GM12878 (cell line): ENCODE results near the gene C6orf89.

ENCODE experiments used
- HDAC6 ChIP-seq: fragments of 200-600 bp; sonication (generic); IDR thresholded peaks from one replicate; pipeline ENCODE4 v1.8.0; 2017; ENCODE audit warnings: antibody characterized with exemption; ENCODE audit not compliant: unreplicated experiment
- KDM1A ChIP-seq: fragments of 200-600 bp; sonication (generic); IDR thresholded peaks from 2 replicates; pipeline ENCODE4 v1.6.1; 2016; ENCODE audit warnings: borderline replicate concordance
- PML ChIP-seq: IDR thresholded peaks from 2 replicates; pipeline ENCODE4 v1.6.1; 2012; ENCODE audit warnings: low read length, inconsistent platforms
- POLR2A ChIP-seq: IDR thresholded peaks from 2 replicates; pipeline ENCODE4 v1.6.1; 2011; ENCODE audit warnings: low read depth, mild to moderate bottlenecking, low read length
- SMC3 ChIP-seq: IDR thresholded peaks from 2 replicates; pipeline ENCODE4 v1.6.1; 2011; ENCODE audit warnings: low read length, improper control_type of control experiment, borderline replicate concordance
- TF ChIP-seq, protein P1 (sequence below): IDR thresholded peaks from 2 replicates; pipeline ENCODE4 v1.6.1; 2011; ENCODE audit warnings: low read depth, mild to moderate bottlenecking, low read length, moderate library complexity, borderline replicate concordance; ENCODE audit errors: extremely low read depth

DNA sequence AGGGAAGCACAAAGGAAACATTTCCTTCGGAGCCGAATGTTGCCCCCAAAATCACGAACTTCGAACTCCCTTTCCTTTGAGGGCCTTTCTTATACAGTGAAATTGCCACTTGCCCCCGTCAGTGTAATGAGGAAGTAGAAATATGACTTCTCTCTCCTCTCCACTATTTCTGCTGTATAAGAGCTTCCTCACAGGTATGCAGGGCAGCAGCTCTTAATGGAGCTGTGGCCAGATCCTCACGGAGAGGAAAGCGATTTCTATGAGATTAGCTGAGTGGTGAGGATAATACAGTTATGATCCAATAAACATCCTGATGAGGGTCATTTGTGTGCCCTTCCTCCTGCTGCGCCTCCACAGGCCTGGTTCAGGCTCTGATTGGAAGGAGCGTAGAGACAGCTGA is 35.7 kb upstream of the C6orf89 start:
- TF ChIP-seq PML: no peak
- TF ChIP-seq POLR2A: no peak
- TF ChIP-seq KDM1A: no peak
- no peak for TF ChIP-seq SMC3
- no peak for TF ChIP-seq HDAC6
- TF ChIP-seq, protein P1, sequence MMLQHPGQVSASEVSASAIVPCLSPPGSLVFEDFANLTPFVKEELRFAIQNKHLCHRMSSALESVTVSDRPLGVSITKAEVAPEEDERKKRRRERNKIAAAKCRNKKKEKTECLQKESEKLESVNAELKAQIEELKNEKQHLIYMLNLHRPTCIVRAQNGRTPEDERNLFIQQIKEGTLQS: no peak
